Neuron (in vitro differentiated cells): ENCODE measurements around the gene HEXIM1.
A peak's percentile ranks its signal among the peaks of the same experiment; 100 is the strongest.

ENCODE experiments used
- H2AFZ ChIP-seq: one replicate; pipeline ENCODE4 v1.6.1; 2013; ENCODE audit warnings: low read depth, mild to moderate bottlenecking, inconsistent platforms, low read length, moderate library complexity
- H3K27me3 ChIP-seq: one replicate; pipeline ENCODE4 v1.6.1; 2013; ENCODE audit warnings: low read length; ENCODE audit not compliant: insufficient read depth
- H3K36me3 ChIP-seq: one replicate; pipeline ENCODE4 v1.6.1; 2013; ENCODE audit warnings: low read length; ENCODE audit not compliant: insufficient read depth
- H3K4me1 ChIP-seq: one replicate; pipeline ENCODE4 v1.6.1; 2013; ENCODE audit warnings: low read length; ENCODE audit not compliant: insufficient read depth
- H3K4me3 ChIP-seq: 2 replicates; pipeline ENCODE4 v1.5.1; 2013; ENCODE audit warnings: mild to moderate bottlenecking, low read length, moderate library complexity
- H3K9me3 ChIP-seq: one replicate; pipeline ENCODE4 v1.6.1; 2013; ENCODE audit warnings: low read length

The HEXIM1 gene

DNA sequence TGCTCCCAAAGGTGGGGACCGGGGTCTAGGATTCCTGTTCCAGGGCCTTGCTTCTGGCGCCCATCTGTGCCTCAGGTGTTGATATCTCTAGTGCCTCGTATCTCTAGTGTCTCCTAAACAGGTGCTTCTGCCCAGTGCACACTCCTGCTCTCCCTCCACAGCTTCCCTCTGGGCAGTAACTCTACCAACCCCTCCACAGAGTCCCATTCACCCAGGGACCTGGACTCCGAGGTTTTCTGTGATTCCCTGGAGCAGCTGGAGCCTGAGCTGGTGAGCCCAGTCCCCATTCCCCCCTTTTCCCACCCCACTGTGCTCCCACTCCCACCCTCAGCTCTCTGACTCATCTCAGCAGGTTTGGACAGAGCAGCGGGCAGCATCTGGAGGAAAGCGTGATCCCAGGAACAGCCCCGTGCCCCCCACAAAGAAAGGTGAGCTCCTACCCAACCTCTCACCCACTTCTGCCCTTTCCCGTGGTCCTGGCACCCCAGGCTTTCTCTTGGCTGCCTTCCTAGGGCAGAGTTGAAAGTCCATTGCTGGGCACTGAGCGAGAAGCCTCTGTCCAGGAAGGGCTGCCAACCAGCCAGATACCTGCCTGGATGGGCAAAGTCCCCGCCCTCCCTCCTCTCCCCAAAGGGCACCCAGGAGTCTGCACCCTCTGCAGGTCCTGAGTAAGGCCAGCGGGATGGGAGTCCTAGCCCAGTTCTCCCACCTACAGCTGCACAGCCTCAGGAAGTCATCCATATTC is 10.5 kb upstream of the HEXIM1 start:
- Histone ChIP-seq H3K27me3 (no peaks in the 10 kb centered on the region), H3K9me3 (no peaks in the 10 kb centered on the region), H3K4me3 (no peak overlapping the region), H2AFZ (no peak overlapping the region), H3K4me1 (peaks cover 14% of the 10 kb centered on the region), H3K36me3 (no peaks in the 10 kb centered on the region)

DNA sequence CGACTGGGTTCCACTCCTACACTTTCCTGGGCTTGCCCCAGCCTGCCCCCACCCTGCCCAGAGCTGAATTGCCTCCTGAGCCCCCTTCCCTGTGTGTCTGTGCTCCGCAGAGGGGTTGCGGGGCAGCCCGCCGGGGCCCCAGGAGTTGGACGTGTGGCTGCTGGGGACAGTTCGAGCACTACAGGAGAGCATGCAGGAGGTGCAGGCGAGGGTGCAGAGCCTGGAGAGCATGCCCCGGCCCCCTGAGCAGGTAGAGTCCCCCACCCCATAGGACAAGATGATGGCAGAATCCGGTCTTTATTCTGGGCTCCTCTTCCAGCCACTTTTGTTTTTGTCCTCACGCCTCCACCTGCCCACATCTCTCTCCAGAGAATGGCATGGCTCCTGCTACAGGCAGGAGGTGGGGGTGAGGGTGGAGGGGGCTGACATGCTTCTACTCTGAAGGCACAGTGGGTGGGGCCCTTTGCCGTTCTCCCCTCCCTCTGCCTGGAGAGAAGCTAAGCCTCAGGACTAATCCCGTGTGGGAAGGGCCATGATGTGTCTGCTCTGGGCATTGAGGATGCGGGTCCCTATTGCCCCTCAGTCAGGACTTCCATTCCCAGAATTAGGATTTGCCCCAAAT is 9.3 kb upstream of the HEXIM1 start:
- no peaks in the 10 kb centered on the region for H3K36me3 ChIP-seq
- H3K27me3 ChIP-seq = no peaks in the 10 kb centered on the region
- no peak overlapping the region for H3K4me3 ChIP-seq
- no peaks in the 10 kb centered on the region for H3K9me3 ChIP-seq
- no peak overlapping the region for H2AFZ ChIP-seq
- peaks cover 15% of the 10 kb centered on the region for H3K4me1 ChIP-seq

DNA sequence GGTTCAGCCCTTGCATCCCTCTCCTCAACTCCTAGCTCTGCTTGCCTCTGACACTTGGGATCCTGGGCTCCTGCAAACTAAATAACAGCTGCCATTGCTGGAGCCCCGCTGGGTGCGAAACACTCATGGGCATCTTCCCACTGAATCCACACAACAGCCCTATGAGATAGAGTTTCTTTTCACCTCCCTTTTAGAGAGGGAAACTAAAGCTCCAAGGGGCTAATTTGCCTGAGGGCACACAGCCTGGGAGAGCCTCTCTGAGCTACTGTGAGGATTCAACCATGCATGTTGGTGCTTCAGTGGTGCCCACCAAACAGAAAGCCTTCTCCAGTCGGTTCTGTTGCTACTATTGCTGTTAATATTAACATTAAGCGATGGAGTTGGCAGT is 8.7 kb upstream of the HEXIM1 start:
- H3K4me1 ChIP-seq = peaks cover 17% of the 10 kb centered on the region
- no peak overlapping the region for H2AFZ ChIP-seq
- H3K4me3 ChIP-seq = no peak overlapping the region
- H3K36me3 ChIP-seq = no peaks in the 10 kb centered on the region
- H3K27me3 ChIP-seq = no peaks in the 10 kb centered on the region
- no peaks in the 10 kb centered on the region for H3K9me3 ChIP-seq

DNA sequence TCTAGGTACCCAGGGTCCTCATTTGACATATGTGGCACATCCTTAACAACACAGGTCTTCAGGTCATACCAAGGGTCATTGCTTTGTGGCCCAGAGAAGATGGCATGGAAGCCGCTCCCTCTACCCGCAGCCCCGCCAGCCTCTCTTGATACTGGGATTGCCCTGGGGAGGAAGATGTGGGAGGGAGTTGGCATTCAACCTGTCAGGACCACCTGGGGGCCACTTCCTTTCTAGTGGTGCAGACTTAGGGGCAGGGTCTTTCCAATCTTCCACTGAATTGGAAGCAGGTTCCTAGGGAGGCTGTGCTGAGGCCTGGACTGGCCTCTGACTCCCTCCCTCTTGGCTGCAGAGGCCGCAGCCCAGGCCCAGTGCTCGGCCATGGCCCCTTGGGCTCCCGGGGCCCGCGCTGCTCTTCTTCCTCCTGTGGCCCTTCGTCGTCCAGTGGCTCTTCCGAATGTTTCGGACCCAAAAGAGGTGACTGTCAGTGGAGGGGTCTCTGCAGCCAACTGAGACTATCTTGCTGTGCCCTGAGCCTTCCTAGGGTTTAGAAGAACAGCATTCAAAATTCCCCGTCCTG is 5.1 kb upstream of the HEXIM1 start:
- Histone ChIP-seq H3K4me1 (peaks cover 15% of the 10 kb centered on the region), H3K36me3 (no peaks in the 10 kb centered on the region), H2AFZ (no peak overlapping the region), H3K9me3 (no peaks in the 10 kb centered on the region), H3K4me3 (no peak overlapping the region), H3K27me3 (no peaks in the 10 kb centered on the region)

DNA sequence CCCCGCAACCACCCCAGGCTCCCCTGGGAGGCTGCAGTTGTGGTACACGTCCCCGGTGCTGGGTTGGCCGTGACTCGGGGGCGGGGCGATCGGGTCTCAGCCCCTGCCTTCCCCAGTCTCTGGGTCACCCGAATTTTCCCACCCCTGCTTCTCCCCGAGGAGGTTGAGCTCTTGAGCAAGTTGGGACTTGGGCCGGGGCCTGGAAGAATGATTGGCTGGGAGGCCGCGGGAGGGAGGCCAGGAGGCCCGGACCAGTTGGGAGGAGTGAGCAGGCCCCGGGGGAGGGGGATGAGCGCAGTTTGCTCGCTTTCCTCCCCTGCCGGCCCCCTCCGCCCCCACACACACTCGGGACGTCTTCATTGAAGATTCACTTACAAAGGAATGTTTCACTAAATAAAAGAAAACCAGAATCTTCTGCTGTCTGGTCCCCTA is 4.5 kb upstream of the HEXIM1 start:
- no peaks in the 10 kb centered on the region for H3K9me3 ChIP-seq
- no peaks in the 10 kb centered on the region for H3K27me3 ChIP-seq
- H2AFZ ChIP-seq = no peak overlapping the region
- H3K36me3 ChIP-seq = no peaks in the 10 kb centered on the region
- H3K4me1 ChIP-seq = peaks cover 15% of the 10 kb centered on the region
- no peak overlapping the region for H3K4me3 ChIP-seq

DNA sequence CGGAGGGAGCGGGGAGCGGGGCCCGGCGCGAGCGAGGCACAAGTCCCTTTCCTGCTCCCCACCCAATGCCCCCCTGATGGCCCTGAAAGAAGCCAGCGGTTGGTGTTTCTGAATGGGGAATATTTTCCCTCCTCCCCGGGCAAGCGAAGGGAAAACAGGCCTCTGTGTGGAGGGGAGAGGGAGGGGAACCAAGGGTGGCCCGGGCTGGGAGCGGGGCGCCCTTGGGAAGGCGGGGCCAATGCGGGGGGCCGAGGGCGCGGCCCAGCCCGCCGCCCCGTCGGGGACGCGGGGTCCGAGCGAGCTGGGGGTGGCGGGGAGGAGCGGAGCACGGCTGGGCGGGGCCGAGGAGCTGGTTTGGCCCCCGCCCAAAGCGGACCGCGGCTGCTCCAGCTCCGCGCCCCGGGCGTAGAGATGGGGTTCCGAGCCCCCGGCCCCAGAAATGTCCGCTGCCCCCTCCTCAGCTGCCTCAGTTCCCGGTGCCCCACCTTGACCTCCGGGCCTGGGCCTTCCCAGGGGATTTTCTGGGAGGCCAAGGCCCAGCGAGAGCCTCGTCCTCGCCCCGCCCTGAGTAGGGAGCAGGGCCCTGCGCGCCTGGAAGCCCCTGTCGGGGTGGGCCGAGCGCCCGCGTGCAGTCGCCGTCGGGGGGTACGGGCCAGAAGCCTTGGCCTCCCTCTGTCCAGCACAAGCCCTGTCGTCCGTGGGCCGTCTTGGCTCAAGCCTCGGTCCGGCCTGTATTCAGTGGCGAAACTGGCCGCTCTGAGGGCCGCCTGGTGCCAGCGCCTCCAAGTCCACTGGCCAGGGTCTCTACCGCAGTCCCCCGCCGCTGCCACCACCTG is 3.9 kb upstream of the HEXIM1 start:
- Histone ChIP-seq H3K27me3 (no peaks in the 10 kb centered on the region), H3K9me3 (no peaks in the 10 kb centered on the region), H3K4me1 (peaks cover 15% of the 10 kb centered on the region), H3K4me3 (no peak overlapping the region), H2AFZ (no peak overlapping the region), H3K36me3 (no peaks in the 10 kb centered on the region)

DNA sequence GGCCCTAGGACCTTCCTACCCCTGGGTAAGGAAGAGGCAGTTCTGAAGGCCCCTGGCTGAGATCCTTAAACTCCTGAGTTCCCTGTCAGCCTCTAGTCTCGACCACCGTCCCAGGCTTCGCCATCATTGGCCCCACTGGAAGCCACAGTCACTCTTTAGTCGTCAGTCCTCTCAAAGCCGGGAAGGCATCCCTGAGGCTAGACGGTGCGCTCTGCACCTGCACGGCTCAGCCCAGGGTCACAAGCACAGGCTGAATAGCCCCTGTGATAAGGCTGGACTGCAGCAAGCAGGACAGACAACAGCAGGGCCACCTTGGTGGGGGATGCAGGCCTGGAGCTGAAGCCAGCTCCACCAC is 3.3 kb upstream of the HEXIM1 start:
- Histone ChIP-seq H3K9me3 (no peaks in the 10 kb centered on the region), H3K4me3 (no peak overlapping the region), H3K36me3 (no peaks in the 10 kb centered on the region), H2AFZ (no peak overlapping the region), H3K4me1 (peaks cover 15% of the 10 kb centered on the region), H3K27me3 (no peaks in the 10 kb centered on the region)

DNA sequence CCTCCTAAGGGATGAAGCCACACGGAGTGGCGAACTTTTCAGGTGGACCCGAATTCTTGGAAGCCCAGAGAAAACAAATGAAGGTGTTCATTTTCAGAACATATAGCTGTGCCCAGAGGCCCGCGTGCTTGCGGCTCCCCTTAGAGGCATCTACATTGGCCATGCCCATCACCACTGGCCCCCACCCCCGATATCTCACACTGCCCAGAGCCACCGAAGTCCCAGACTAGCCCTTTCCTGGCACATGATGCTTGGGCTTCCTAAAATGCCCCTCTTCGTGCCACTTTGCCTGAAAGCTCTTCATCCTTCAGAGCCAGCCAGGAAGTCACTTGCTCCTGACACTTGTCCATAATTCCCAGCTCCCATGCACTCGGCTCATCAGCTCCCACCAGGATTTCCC is 2.1 kb upstream of the HEXIM1 start:
- Histone ChIP-seq H3K9me3 (no peaks in the 10 kb centered on the region), H3K4me1 (peaks cover 24% of the 10 kb centered on the region), H3K27me3 (no peaks in the 10 kb centered on the region), H3K36me3 (no peaks in the 10 kb centered on the region), H2AFZ (no peak overlapping the region), H3K4me3 (no peak overlapping the region)

DNA sequence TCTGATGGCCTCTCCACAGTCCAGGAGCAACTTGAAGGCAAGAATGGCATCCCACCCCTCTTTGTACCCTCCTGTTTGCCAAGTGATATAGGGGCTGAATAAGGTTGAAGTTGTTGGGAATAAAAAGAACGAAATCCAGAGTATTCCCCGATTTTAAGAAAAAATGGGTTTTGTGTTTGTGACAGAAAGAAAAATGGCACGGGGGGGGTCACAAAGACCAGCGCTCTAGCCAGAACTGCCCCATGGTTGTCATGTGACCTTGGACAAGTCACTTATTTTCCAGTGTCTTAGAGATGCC is 1.7 kb upstream of the HEXIM1 start:
- Histone ChIP-seq H3K4me3 (peak overlapping the region; percentile 69), H2AFZ (no peak overlapping the region), H3K4me1 (peaks cover 27% of the 10 kb centered on the region), H3K36me3 (no peaks in the 10 kb centered on the region), H3K27me3 (no peaks in the 10 kb centered on the region), H3K9me3 (no peaks in the 10 kb centered on the region)

DNA sequence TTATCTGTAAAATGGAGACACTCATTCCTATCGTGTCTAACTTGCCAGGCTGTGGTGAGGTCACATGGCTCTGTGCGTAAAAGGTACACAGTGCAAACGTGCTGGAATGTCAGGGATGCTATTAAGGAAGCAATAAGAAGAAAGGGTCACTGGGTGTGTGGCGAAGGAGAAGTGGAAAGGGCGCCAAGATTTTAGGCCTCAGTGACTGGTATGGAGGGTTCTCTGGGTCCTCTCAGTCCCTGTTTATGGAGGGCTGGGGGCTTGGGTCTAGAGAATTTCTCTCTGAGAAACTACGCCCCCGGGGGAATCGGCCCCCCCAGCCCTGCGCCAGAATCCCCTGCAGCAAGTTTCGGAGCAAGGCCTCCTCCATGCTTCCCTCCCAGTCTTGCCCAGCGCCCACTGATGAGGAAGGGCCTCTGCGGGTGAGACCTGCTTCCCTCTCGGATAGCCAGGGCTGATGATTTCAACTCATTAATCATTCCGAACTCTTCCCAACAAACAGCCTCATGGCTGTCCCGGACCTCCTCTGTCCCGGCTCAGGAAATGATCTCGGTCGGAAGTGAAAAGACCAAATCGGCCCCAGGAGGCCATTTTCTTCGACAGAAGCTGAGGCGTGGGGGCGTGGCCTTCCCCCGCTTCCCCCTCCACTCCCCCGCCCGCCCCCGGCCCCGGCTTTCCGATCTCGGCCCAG is 1.2 kb upstream of the HEXIM1 start:
- H3K9me3 ChIP-seq = no peaks in the 10 kb centered on the region
- no peaks in the 10 kb centered on the region for H3K27me3 ChIP-seq
- H2AFZ ChIP-seq = peak overlapping the region; percentile 52
- peak overlapping the region; percentile 69 for H3K4me3 ChIP-seq
- H3K4me1 ChIP-seq = peaks cover 30% of the 10 kb centered on the region
- no peaks in the 10 kb centered on the region for H3K36me3 ChIP-seq

DNA sequence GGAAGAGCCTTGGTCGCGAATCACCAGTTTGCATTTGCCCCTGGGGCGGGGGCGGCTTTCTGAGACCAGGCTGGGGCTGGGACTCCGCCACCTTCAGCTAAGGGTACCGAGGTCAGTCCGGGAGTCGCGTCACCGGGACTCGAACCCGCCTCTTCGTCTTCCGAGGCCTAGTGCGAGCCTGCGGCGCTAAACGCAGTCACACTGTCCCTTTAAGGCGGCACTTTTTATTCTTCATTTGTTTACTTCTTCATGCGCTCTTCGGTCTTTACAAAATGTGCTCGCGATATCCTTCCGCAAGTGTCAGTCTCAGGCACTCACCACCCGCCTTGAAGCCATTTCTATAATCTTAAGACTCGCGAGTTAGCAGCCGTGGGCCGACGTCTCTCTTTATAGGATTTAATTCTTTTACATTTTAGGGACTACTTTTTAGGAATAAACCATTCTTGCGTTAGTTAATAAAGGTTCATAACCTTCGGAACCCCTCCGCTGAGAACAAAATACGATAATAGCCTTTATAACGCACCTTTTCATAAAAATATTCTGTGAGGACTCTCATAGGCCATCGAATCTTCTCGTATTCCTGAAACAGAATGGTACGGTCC is 593 bp upstream of the HEXIM1 start:
- Histone ChIP-seq H3K36me3 (no peaks in the 10 kb centered on the region), H3K9me3 (no peaks in the 10 kb centered on the region), H3K4me3 (peak overlapping the region; percentile 69), H3K4me1 (peaks cover 30% of the 10 kb centered on the region), H2AFZ (peak overlapping the region; percentile 59), H3K27me3 (no peaks in the 10 kb centered on the region)

DNA sequence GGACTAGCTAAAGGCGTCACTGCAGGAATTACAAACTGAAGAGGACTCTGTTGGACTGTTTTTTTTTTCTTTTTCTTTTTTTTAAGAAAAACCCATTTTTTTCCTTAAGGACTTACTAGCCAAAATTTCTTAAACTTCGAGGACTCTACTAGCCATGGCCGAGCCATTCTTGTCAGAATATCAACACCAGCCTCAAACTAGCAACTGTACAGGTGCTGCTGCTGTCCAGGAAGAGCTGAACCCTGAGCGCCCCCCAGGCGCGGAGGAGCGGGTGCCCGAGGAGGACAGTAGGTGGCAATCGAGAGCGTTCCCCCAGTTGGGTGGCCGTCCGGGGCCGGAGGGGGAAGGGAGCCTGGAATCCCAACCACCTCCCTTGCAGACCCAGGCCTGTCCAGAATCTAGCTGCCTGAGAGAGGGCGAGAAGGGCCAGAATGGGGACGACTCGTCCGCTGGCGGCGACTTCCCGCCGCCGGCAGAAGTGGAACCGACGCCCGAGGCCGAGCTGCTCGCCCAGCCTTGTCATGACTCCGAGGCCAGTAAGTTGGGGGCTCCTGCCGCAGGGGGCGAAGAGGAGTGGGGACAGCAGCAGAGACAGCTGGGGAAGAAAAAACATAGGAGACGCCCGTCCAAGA is 878 bp downstream of the HEXIM1 start:
- Histone ChIP-seq H3K4me1 (peaks cover 24% of the 10 kb centered on the region), H3K9me3 (no peaks in the 10 kb centered on the region), H3K27me3 (no peaks in the 10 kb centered on the region), H3K4me3 (peak overlapping the region; percentile 79), H3K36me3 (no peaks in the 10 kb centered on the region), H2AFZ (no peak overlapping the region)
